Liver (tissue), 3 donors: ENCODE measurements around the gene KDM2A.

ENCODE experiments used
- ATF3 ChIP-seq: IDR thresholded peaks from 2 replicates; pipeline ENCODE4 v1.6.1; 2016; ENCODE audit warnings: antibody characterized with exemption
- CTCF ChIP-seq: fragments of 150-350 bp; IDR thresholded peaks from 2 replicates; pipeline ENCODE4 v1.5.1; 2017; ENCODE audit warnings: improper control_type of control experiment, low read depth, low read length; ENCODE audit not compliant: missing input control
- GABPA ChIP-seq, 2 donors: IDR thresholded peaks in 1 of 2; conservative IDR thresholded peaks in 1 of 2; 2 replicates each; pipeline ENCODE4 v1.6.1; 2016; ENCODE audit warnings: antibody characterized with exemption in 2 of 2, mild to moderate bottlenecking in 1 of 2, moderate library complexity in 1 of 2
- HNF4G ChIP-seq: IDR thresholded peaks from 2 replicates; pipeline ENCODE4 v1.6.1; 2016; ENCODE audit warnings: antibody characterized with exemption
- JUND ChIP-seq, 2 donors: IDR thresholded peaks; 2 replicates each; pipeline ENCODE4 v1.6.1; 2016; ENCODE audit warnings: antibody characterized with exemption in 2 of 2
- MAX ChIP-seq: IDR thresholded peaks from 2 replicates; pipeline ENCODE4 v1.6.1; 2016; ENCODE audit warnings: antibody characterized with exemption
- REST ChIP-seq: IDR thresholded peaks from 2 replicates; pipeline ENCODE4 v1.6.1; 2016; ENCODE audit warnings: antibody characterized with exemption, mild to moderate bottlenecking
- RXRA ChIP-seq, 2 donors: IDR thresholded peaks; 2 replicates each; pipeline ENCODE4 v1.6.1; 2017 to 2018; ENCODE audit warnings: antibody characterized with exemption in 2 of 2, mild to moderate bottlenecking in 1 of 2
- SP1 ChIP-seq: IDR thresholded peaks from 2 replicates; pipeline ENCODE4 v1.6.1; 2018; ENCODE audit warnings: antibody characterized with exemption, mild to moderate bottlenecking
- TAF1 ChIP-seq: conservative IDR thresholded peaks from 2 replicates; pipeline ENCODE4 v1.6.1; 2016; ENCODE audit warnings: antibody characterized with exemption, mild to moderate bottlenecking
- YY1 ChIP-seq: IDR thresholded peaks from 2 replicates; pipeline ENCODE4 v1.6.1; 2016; ENCODE audit warnings: antibody characterized with exemption, mild to moderate bottlenecking
- ZBTB33 ChIP-seq: IDR thresholded peaks from 2 replicates; pipeline ENCODE4 v1.6.1; 2016; ENCODE audit warnings: antibody characterized with exemption
- donor health status: healthy.
- donor health status: healthy.

- no peak for TF ChIP-seq HNF4G
- no peak for TF ChIP-seq MAX
- TF ChIP-seq GABPA (IDR thresholded peaks at IDR 0.05 in 1 of 2, conservative IDR thresholded peaks at IDR 0.05 in 1 of 2), result no peak
- no peak for TF ChIP-seq CTCF
- no peak for TF ChIP-seq TAF1
- TF ChIP-seq JUND (IDR thresholded peaks at IDR 0.05), result no peak
- no peak for TF ChIP-seq REST
- no peak for TF ChIP-seq ZBTB33
- TF ChIP-seq SP1, result no peak
- no peak for TF ChIP-seq ATF3
- TF ChIP-seq RXRA (IDR thresholded peaks at IDR 0.05), result no peak
- no peak for TF ChIP-seq YY1
Observed at GRCh38 chr11:67230406-67230805, 111.3 kb downstream of the KDM2A start.
